ENCODE results near the gene MCM8. TPM values are rescaled to one million over a fixed set of nuclear protein-coding genes. Genes with fewer than 3 reads are reported as not detected.
A peak's percentile ranks its signal among the peaks of the same experiment; 100 is the strongest.

Gene MCM8
- total and polyA plus RNA-seq, 2 donors from 2014 or later = 1.9 to 6.6 TPM

DNA sequence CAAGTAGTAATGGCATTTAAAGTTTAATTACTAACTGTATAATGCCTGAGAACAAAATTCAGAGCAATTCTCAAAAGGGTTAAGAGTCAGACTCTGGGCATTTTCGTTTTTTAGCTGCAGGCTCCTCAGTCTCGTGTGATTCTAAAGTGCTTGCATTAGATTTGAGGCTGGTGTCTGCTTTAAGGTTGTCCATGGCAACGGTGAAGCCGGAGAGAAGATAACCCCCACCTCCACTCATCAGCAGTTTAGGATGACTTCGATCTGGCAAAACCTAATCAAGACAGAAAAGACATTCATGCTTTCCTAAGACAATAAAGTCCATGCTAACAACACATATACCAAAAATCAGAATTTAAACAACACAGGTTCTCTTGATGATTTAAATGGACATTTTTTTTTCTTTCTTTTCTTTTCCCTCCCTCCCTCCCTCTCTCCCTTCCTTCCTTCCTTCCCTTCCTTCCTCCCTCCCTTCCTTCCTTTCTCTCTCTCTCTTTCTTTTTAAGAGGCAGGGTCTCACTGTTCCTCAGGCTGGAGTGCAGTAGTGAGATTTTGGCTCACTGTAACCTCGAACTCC, 11.9 kb upstream of the MCM8 start:
- Histone ChIP-seq H3K27me3 (ENCODE audit: control insufficient read depth, insufficient read depth, low read length) (no peaks in the 10 kb centered on the region), H3K9me3 (ENCODE audit: control insufficient read depth in 2 of 3, insufficient read depth in 1 of 3, low read length in 3 of 3) (no peaks in the 10 kb centered on the region), H3K36me3 (ENCODE audit: control insufficient read depth in 2 of 3, insufficient read depth in 3 of 3, low read length in 3 of 3) (peaks cover 0 to 33% (median 31%) of the 10 kb centered on the region in 3 donors), H3K4me3 (ENCODE audit: low read length in 3 of 3) (no peak overlapping the region), H3K9ac (ENCODE audit: low read length in 3 of 3) (no peak overlapping the region), H3K27ac (ENCODE audit: low read depth in 2 of 2, low read length in 2 of 2) (no peak overlapping the region), H3K4me1 (ENCODE audit: control insufficient read depth in 2 of 3, insufficient read depth in 2 of 3, low read depth in 1 of 3, low read length in 3 of 3) (no peaks in the 10 kb centered on the region)
- intact Hi-C loops (cut with DNase I) = no loop called here
- FAIRE-seq = no peak
- TF ChIP-seq, protein P1, sequence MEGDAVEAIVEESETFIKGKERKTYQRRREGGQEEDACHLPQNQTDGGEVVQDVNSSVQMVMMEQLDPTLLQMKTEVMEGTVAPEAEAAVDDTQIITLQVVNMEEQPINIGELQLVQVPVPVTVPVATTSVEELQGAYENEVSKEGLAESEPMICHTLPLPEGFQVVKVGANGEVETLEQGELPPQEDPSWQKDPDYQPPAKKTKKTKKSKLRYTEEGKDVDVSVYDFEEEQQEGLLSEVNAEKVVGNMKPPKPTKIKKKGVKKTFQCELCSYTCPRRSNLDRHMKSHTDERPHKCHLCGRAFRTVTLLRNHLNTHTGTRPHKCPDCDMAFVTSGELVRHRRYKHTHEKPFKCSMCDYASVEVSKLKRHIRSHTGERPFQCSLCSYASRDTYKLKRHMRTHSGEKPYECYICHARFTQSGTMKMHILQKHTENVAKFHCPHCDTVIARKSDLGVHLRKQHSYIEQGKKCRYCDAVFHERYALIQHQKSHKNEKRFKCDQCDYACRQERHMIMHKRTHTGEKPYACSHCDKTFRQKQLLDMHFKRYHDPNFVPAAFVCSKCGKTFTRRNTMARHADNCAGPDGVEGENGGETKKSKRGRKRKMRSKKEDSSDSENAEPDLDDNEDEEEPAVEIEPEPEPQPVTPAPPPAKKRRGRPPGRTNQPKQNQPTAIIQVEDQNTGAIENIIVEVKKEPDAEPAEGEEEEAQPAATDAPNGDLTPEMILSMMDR (IDR thresholded peaks at IDR 0.05; ENCODE audit: borderline replicate concordance, extremely low read depth, insufficient read depth) = no peak
- DNase-seq = no peak

DNA sequence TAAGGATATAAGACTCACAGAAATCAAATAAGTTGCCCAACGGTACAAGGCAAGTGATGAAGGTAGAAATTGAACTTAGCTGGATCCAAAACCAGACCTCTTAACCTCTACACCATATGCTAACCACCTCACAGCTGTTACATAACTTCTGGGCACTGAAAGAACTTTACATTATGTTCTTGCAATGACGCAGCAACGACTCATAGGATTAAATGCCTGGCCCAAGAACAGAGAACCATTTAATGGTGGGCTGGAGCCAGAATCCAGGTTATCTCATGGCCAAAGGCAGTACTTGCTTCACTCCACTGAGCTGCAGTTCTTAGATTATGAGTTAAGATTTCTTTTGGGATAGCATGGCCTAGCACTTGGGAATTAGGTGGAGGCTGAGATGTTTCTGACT, 4.5 kb upstream of the MCM8 start:
- intact Hi-C loops (cut with DNase I) = no loop called here
- H3K9me3 ChIP-seq (ENCODE audit: control insufficient read depth in 2 of 3, insufficient read depth in 1 of 3, low read length in 3 of 3) = no peaks in the 10 kb centered on the region
- H3K4me1 ChIP-seq (ENCODE audit: control insufficient read depth in 2 of 3, insufficient read depth in 2 of 3, low read depth in 1 of 3, low read length in 3 of 3) = peaks cover 0 to 8% (median 2%) of the 10 kb centered on the region in 3 donors
- H3K27me3 ChIP-seq (ENCODE audit: control insufficient read depth, insufficient read depth, low read length) = no peaks in the 10 kb centered on the region
- no peak overlapping the region for H3K4me3 ChIP-seq (ENCODE audit: low read length in 3 of 3)
- H3K9ac ChIP-seq (ENCODE audit: low read length in 3 of 3) = no peak overlapping the region
- H3K27ac ChIP-seq (ENCODE audit: low read depth in 2 of 2, low read length in 2 of 2) = no peak overlapping the region
- FAIRE-seq = no peak
- DNase-seq = no peak
- peaks cover 5 to 36% (median 34%) of the 10 kb centered on the region in 3 donors for H3K36me3 ChIP-seq (ENCODE audit: control insufficient read depth in 2 of 3, insufficient read depth in 3 of 3, low read length in 3 of 3)
- TF ChIP-seq, protein P1 (IDR thresholded peaks at IDR 0.05; ENCODE audit: borderline replicate concordance, extremely low read depth, insufficient read depth) = no peak

DNA sequence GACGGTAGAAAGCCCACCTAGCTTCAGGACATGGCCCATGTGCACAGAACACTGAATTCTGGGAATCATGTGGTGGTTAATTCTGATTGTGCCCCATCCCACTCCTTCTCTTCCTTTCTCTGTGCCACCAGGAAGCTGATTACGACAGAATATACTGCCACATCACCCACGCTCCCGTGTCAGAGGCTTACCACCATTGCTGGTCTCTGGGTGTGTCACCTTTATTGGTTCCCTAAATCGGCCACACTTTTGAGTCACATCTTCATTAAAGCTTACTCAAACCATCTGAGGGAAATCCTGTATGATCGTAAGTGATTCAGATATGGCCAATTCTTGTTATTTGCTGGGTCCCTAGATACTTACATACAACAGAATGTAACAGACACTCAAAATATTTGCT, 3.2 kb upstream of the MCM8 start:
- Histone ChIP-seq H3K9ac (ENCODE audit: low read length in 3 of 3) (no peak overlapping the region), H3K9me3 (ENCODE audit: control insufficient read depth in 2 of 3, insufficient read depth in 1 of 3, low read length in 3 of 3) (no peaks in the 10 kb centered on the region), H3K27ac (ENCODE audit: low read depth in 2 of 2, low read length in 2 of 2) (no peak overlapping the region), H3K27me3 (ENCODE audit: control insufficient read depth, insufficient read depth, low read length) (no peaks in the 10 kb centered on the region), H3K4me1 (ENCODE audit: control insufficient read depth in 2 of 3, insufficient read depth in 2 of 3, low read depth in 1 of 3, low read length in 3 of 3) (peaks cover 0 to 13% (median 3%) of the 10 kb centered on the region in 3 donors), H3K36me3 (ENCODE audit: control insufficient read depth in 2 of 3, insufficient read depth in 3 of 3, low read length in 3 of 3) (peaks cover 5 to 22% (median 22%) of the 10 kb centered on the region in 3 donors), H3K4me3 (ENCODE audit: low read length in 3 of 3) (no peak overlapping the region)
- TF ChIP-seq, protein P1 (IDR thresholded peaks at IDR 0.05; ENCODE audit: borderline replicate concordance, extremely low read depth, insufficient read depth) = no peak
- intact Hi-C loops (cut with DNase I) = no loop called here
- DNase-seq (no peak), FAIRE-seq (no peak)

DNA sequence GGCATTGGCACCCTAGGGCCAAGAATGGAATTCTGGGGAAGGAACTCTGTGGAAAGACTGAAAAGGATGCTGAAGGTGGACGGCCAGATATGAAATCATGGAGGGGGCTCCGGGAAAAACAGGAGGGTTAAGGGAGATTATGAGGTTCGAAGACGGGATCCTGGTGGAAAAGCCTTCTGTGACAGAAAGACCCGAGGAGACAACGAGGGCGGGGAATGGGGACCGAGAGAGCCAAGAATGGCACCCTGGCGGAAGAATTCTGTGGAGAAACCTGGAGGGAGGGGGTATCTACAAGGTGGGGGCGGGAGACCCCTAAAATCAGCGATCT, 545 bp upstream of the MCM8 start:
- peaks cover 0 to 13% (median 3%) of the 10 kb centered on the region in 3 donors for H3K4me1 ChIP-seq (ENCODE audit: control insufficient read depth in 2 of 3, insufficient read depth in 2 of 3, low read depth in 1 of 3, low read length in 3 of 3)
- H3K36me3 ChIP-seq (ENCODE audit: control insufficient read depth in 2 of 3, insufficient read depth in 3 of 3, low read length in 3 of 3) = peaks cover 2 to 14% (median 10%) of the 10 kb centered on the region in 3 donors
- intact Hi-C loops (cut with DNase I) = no loop called here
- peak overlapping the region; percentile 72 to 90 (median 77) for H3K9ac ChIP-seq (ENCODE audit: low read length in 3 of 3)
- H3K27me3 ChIP-seq (ENCODE audit: control insufficient read depth, insufficient read depth, low read length) = no peaks in the 10 kb centered on the region
- no peak for FAIRE-seq
- H3K9me3 ChIP-seq (ENCODE audit: control insufficient read depth in 2 of 3, insufficient read depth in 1 of 3, low read length in 3 of 3) = no peaks in the 10 kb centered on the region
- no peak for DNase-seq
- H3K4me3 ChIP-seq (ENCODE audit: low read length in 3 of 3) = peak overlapping the region; percentile 91 to 96 (median 95)
- TF ChIP-seq, protein P1 (IDR thresholded peaks at IDR 0.05; ENCODE audit: borderline replicate concordance, extremely low read depth, insufficient read depth) = no peak
- H3K27ac ChIP-seq (ENCODE audit: low read depth in 2 of 2, low read length in 2 of 2) = peak overlapping the region; percentile 8 to 47

All from kidney (tissue), 14 donors.